HG02970 (cell line): Measurements from ENCODE around the gene MORN3.
"Not testable (repeated sequence)": the region's sequence is repeated elsewhere in the genome, so short reads cannot be mapped to it uniquely, and the experiment has no call there.

ENCODE experiments used
- ATAC-seq: cut with Tn5 transposase; IDR thresholded peaks from one replicate; pipeline ENCODE4 v1.9.1; 2021; ENCODE audit warnings: mild to moderate bottlenecking, moderate library complexity, moderate number of reproducible peaks; ENCODE audit not compliant: unreplicated experiment, low FRiP score

Gene MORN3

GRCh38 chr12:121693155-121693687 lies 23.8 kb upstream of the MORN3 start:
- ATAC-seq, result no peak

GRCh38 chr12:121692744-121693143 lies 23.3 kb upstream of the MORN3 start:
- not testable (repeated sequence) for ATAC-seq

- no peak for ATAC-seq
Observed at GRCh38 chr12:121689430-121689829, 20.0 kb upstream of the MORN3 start.

GRCh38 chr12:121688966-121689365 lies 19.5 kb upstream of the MORN3 start:
- ATAC-seq, result no peak

GRCh38 chr12:121679661-121680197 lies 10.3 kb upstream of the MORN3 start:
- not testable (repeated sequence) for ATAC-seq

GRCh38 chr12:121678716-121679300 lies 9.4 kb upstream of the MORN3 start:
- ATAC-seq, result no peak

- no peak for ATAC-seq
Observed at GRCh38 chr12:121678305-121678704, 8.9 kb upstream of the MORN3 start.

GRCh38 chr12:121676190-121676589 lies 6.7 kb upstream of the MORN3 start:
- ATAC-seq, result no peak

GRCh38 chr12:121673013-121673511 lies 3.6 kb upstream of the MORN3 start:
- ATAC-seq, result no peak

- ATAC-seq, result no peak
Observed at GRCh38 chr12:121668750-121669520, 519 bp downstream of the MORN3 start.

- not testable (repeated sequence) for ATAC-seq
Observed at GRCh38 chr12:121666829-121667228, 2.6 kb downstream of the MORN3 start.

- ATAC-seq, result no peak
Observed at GRCh38 chr12:121663610-121663929, 5.9 kb downstream of the MORN3 start.

- not testable (repeated sequence) for ATAC-seq
Observed at GRCh38 chr12:121661353-121662105, 7.9 kb downstream of the MORN3 start.

- no peak for ATAC-seq
Observed at GRCh38 chr12:121657305-121658008, 12.0 kb downstream of the MORN3 start.

- no peak for ATAC-seq
Observed at GRCh38 chr12:121656122-121656521, 13.3 kb downstream of the MORN3 start.

- no peak for ATAC-seq
Observed at GRCh38 chr12:121653999-121654398, 15.5 kb downstream of the MORN3 start.

- no peak for ATAC-seq
Observed at GRCh38 chr12:121652767-121653497, 16.5 kb downstream of the MORN3 start.

- ATAC-seq, result no peak
Observed at GRCh38 chr12:121651320-121651719, 18.1 kb downstream of the MORN3 start.

GRCh38 chr12:121649819-121650353 lies 19.6 kb downstream of the MORN3 start:
- no peak for ATAC-seq
